Measurements from ENCODE around the gene DYNC1LI2.
"Not testable (repeated sequence)": the region's sequence is repeated elsewhere in the genome, so short reads cannot be mapped to it uniquely, and the experiment has no call there.

The DYNC1LI2 gene

DNA sequence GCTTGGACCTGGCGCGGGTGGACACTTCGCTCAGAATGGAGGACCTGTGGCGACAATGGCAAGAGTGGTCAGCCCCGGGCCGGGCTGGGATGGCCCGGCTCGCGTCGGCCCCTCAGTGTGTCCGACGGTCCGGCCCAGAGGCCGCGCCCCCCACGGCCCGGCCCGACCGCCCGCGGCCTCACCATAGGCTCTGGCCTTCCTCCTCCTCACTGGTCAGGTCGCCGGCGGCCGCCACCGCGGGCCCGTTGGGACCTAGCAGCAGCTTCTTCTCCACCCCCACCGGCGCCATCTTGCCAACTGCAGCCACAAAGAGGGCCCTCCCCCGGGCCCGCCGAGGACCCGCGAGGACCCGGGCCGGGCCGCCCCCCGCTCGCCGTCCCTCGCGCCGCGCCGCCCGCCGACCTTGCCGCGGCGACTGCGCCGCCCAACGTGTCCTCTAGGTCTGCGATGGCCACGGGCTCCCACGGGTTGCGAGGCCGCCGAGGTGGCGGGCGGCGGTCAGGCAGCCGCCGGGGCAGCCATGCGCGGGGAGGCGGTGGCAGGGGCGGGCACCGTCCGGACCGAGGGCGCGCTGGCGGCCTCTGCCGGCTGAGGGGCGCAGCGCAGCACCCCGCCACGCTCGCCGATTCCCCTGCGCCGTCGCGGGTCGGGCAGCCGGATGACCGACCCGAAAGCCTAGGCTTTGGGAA lies at the start of gene DYNC1LI2:
Gene DYNC1LI2 (minus strand): TSS at position 307 of the 689 bp plus-strand sequence. CDS start 18 bp downstream, at position 289.
- DNase-seq, result peak; percentile 82 to 84

DNA sequence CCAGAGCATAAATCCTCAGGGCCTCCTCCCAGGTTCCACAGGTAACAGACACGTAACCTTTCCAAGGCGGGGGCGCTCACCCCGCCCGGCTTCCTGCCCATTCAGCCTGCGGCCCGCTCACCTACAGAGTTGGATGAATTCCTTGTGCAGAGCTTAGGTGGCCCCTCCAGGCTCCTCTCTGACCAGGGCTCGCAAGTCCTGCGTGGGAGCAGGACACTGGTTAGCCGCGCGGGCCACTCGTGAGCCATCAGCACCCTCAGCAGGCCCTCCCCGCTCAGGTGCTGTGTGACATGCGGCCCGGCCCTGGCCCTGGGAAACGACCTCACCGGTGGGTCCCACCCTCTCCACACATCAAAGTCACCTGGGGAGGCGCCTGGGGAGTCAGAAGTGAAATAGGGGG lies 49.4 kb upstream of the DYNC1LI2 start:
- DNase-seq, result no peak

DNA sequence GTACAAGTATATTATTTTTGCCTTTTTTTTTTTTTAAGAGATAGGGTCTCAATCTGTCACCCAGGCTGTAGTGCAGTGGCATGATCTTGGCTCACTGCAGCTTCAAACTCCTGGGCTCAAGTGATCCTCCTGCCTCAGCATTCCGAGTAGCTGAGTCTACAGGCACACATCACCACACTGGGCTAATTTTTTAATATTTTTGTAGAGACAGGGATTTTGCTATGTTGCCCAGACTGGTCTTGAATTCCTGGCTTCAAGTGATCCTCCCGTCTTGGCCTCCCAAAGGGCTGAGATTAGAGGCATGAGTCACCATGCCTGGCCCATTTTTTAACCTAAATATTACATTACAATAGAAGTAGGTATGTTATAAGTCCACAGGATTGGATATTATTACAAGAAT lies 46.8 kb upstream of the DYNC1LI2 start:
- no peak for DNase-seq

DNA sequence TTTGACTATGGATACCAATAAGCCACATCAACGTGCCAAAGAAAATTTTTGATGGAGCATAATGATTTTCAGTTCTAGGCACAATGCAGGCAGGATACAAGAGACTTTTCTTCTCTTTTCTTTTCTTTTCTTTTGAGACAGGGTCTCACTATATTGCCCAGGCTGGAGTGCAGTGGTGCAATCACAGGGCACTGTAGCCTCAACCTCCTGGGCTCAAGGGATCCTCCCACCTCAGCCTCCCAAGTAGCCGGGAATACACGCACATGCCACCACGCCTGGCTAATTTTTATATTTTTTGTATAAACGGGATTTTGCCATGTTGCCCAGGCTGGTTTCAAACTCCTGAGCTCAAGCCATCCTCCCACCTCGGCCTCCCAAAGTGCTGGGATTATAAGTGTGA lies 42.6 kb upstream of the DYNC1LI2 start:
- not testable (repeated sequence) for DNase-seq

DNA sequence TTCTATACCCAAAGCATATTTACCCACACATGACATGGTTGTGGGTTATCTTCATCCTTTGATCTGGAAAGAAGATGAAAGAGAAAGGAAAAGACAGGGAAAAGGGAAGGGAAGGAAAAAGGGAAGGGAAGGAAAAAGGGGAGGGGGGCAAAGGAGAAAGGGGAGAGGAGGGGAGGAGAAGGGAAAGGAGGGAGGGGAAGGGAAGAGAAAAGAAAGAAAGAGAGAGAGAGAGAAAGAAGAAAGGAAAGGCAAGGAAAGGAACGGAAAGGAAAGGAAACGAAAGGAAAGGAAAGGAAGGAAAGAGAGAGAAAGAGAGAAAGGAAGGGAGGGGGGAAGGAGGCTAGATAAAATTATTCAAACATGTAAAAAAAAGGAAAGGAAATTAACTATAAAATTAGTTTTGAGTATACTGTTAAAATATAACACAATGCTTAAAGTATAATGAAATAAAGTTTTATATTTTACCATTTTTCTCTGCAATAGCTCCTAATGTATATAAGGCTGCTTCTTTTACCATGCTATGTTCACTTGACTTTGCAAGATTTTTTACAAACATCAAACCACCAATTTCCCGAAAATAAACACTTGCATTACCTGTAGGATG lies 38.8 kb upstream of the DYNC1LI2 start:
- no peak for DNase-seq

DNA sequence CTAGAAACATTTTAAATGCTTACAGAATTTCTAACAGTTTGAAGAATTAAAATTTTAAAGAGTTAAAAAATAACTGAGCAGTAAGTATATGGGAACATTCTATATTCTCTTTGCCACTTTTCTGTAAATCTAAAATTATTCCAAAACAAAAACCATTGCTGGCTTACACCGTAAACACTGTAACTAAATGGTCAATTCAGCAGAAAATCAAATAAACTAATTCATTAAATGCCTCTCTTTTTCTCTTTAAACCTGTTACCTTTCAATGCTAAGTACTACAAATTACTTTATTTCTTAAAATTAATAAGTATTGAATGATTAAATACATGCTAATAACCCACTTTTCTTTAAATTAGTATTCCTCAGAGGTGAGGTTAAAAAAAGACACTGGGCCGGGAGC lies 36.0 kb upstream of the DYNC1LI2 start:
- no peak for DNase-seq

DNA sequence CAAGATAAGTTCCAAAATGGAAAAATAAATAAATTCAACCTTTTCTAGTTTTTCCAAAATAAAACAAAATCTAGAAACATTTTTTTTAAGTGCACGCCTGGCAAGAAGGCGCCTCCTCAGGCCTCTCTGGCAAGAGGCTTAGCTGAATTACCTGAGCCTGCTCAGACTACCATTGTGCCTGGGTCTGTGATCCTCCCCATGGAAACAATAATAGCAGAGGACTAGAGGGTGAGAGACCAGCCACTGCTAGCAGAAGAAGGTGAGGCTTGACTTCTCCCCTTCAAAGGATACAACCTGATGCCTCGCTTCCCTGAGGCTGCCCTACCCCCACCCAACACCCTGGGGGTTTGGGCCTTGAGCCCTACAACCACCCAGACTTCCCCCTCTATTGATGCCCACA lies 35.1 kb upstream of the DYNC1LI2 start:
- DNase-seq, result no peak

DNA sequence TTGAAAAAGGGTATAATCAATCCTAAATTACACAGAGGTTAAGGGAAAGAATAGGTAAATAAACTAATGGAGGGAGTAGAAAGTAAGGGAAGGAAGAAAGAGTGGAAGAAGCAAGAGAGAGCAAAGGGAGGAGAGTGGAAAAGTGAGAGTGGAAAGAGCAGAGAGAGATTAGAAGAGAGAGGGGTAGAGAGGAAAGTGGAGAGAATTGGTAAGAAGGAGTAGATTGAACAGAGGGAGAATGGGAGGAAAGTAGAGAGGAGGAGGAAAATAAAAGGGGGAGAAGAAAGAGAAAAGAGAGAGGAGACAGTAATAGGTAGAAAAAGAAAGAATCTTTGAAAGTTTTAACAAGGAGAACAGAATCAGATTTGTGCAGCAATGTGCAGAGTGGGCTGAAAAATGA lies 25.0 kb upstream of the DYNC1LI2 start:
- no peak for DNase-seq

DNA sequence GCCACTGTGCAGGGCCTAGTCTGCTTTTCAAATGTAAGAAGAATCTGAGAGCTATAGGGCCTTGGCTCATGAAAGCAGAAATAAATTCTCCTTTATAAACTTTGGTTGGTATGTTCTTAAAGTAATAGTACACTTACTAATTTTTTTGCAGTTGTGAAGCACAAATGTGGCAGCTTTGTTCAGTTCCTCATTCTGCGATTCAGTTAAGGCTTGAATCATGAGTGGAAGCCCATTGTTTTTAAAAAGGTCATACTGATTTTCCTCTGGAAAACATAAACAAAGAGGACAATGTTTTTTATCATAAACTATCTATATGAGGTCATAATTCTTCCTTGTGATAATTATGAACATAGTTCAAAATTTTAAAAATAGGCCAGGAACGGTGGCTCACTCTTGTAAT lies 23.6 kb upstream of the DYNC1LI2 start:
- no peak for DNase-seq

DNA sequence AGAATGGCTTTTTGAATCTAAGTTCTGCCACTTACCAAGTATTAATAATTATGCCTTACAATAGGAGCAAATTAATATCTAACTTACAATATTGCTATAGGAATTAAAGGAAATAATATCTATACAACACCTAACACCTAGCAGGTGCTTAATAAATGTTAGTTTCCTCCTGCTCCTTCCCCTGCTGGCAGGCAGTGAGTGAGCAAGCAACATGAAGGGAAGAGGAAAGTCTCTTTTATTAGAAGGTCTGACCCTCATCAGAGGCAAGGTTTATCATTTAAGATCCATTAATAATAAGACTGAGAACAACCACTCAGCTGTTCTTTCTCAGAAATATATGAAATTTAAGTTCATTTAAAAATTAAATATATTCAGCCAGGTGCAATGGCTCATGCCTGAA lies 6.7 kb upstream of the DYNC1LI2 start:
- no peak for DNase-seq

DNA sequence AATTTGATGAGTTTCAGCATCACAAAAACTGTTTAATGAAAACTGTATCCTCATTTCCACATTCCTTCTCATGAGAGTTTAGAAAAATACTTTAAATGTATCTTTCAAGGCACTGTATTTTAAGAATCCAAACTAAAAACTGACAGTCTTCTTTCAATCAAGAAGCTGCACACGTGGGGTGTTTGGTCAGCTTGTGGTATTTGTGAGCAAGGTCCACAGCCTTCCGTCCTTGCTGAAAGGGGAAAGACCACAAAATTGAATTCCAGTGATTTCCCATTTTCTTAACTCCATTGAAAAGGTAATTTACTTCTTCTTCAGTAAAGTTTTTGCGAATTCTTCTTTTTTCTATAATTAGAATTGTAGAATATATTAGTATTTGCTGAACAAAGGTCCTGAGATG lies 3.4 kb upstream of the DYNC1LI2 start:
- no peak for DNase-seq

DNA sequence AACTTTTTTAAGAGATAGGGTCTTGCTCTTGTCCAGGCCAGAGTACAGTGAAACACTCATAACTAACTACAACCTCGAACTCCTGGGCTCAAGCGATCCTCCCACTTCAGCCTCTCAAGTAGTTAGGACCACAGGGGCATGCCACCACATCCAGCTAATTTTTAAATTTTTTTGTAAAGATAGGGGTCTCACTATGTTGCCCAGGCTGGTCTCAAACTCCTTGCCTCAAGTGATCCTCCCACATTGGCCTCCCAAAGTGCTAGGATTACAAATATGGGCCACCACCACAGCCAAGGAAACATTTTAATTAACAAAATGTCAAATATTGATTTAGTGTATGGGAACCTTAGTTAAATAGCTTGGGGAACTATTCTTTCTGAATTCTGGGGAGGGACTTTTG lies 2.8 kb upstream of the DYNC1LI2 start:
- DNase-seq, result no peak

DNA sequence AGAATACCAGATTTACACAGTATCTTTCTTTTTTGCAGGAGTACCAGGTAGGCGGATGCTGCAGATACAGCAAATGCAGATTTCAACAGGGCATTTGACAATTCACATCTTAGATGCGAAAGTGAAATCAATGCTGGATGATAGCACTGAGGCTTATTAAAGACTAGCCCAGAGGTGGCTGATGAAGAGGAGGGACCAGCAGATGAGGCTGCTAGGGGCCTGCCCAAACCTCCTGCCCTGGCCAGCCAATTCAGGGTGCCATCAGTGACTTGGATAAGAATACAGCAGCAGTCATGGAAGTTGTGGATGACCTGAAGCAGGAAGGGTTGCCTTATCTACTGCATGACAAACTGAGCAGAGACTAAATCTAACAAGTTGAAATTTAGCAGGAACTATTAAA lies 1.5 kb upstream of the DYNC1LI2 start:
- DNase-seq, result no peak

DNA sequence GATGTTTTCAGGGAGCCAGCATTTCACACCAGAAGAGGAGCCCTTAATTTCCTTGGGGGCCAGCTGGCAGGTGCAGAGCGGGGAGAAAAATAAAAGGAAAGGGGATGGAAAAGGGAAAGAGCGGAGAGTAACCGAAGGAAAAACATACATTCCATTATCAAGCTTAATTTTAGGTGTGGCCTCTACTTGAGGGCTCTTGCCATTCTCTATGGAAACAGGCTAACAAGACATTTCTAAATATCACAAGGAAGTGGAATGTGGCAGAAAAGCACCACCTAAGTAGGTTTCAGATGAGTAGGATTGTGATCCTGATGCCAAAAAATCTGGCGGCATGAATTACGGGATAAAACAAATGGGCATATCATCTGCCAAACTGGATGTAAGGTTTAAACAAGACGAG lies 970 bp upstream of the DYNC1LI2 start:
- DNase-seq, result no peak

DNA sequence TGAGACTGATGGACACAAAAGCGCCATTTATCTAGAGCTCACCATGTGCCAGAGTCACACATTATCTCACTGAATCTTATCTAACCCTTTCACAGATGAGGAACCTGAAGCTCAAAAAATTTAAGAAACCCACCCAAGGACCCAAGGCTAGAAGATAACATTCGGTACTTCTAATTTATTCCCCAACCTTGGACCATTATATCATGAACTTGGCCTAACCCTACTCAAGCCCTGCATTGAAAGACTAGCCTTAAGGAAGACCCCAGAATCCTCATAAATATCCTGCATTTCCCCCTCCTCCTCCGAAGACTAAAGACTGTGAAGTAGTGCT lies 548 bp upstream of the DYNC1LI2 start:
- DNase-seq, result no peak

DNA sequence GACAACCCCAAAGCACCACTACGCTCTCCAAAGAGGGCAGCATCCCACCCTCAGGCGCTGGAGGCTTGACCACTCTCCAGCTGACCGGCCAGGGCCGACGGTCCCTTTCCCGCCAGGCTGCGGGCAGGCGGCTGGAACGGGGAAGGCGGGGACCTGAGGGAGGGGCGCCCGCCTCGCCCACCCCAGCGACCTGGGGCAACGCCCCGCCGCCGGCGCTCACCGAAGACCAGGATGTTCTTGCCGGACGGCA lies 431 bp downstream of the DYNC1LI2 start:
- DNase-seq, result no peak

DNA sequence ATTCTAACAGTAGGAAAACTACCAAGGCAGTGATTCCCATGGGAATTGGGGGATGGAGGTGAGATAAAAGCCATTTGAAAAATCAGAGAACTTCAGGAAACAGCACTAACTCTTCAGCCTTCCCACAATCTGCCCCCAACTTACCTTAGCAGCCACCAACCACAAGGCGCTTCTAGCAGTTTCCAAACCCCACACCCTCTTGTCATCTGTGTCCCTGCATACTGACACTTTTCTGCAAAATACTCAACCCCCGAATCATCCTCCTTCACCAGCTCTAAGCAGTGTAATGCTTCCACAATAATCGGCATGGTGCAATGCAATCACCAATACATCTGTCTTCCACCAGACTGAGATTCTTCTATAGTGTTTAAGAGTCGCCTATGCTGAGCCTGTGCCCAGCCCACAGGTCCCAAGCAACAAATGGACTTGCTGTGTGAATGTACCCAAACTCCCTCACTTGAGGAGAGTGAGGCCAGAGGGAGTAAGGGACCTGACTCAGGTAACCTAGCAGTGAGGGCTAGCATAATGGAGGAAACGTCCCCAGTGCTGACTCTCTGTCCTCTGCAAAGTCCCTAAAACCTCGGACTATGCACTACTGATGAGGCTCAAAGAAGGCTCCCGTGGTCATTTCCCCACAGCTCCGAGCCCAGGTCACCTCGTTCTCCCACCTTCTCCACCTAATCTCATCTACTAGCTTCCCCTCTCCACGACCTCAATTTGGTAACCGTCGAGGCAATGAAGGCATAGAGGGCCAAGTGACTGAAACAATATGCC lies 943 bp downstream of the DYNC1LI2 start:
- no peak for DNase-seq

DNA sequence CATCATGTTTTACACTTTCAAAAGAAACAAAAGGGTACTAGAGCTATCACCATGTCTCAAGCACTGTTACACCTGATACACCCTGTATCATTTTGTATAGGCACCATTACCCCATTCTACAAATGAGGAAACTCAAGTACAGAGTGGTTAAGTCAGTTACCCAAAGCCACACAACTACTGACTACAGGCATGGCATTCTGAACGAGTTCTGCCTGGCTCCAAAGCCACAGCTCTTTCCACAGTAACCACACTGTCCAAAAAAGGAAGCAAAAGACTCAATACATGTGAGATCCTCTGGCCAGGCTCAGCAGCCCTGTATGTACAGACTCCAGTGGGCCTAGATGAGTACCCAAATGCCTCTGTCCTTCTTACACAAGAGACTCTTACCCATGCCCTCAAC lies 4.7 kb downstream of the DYNC1LI2 start:
- DNase-seq, result peak; percentile 11 to 21

DNA sequence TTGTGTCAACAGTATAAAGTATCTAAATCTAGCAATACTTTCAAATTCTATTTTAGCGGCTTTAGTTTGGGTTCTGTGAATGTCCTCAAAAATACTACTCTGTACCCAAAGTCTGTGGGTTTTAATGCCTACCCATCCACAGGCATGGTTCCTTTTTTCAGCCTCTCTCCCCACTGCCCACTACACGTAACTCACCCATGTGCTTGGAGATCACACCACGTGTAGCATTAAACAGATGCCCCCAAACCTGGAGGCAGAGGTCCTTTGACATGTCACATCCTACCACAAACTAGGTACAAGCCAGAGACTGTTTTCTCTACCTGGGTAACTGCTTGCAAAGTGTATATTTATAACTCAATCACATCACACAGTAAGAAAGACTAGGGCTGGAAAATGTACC lies 5.4 kb downstream of the DYNC1LI2 start:
- no peak for DNase-seq

DNA sequence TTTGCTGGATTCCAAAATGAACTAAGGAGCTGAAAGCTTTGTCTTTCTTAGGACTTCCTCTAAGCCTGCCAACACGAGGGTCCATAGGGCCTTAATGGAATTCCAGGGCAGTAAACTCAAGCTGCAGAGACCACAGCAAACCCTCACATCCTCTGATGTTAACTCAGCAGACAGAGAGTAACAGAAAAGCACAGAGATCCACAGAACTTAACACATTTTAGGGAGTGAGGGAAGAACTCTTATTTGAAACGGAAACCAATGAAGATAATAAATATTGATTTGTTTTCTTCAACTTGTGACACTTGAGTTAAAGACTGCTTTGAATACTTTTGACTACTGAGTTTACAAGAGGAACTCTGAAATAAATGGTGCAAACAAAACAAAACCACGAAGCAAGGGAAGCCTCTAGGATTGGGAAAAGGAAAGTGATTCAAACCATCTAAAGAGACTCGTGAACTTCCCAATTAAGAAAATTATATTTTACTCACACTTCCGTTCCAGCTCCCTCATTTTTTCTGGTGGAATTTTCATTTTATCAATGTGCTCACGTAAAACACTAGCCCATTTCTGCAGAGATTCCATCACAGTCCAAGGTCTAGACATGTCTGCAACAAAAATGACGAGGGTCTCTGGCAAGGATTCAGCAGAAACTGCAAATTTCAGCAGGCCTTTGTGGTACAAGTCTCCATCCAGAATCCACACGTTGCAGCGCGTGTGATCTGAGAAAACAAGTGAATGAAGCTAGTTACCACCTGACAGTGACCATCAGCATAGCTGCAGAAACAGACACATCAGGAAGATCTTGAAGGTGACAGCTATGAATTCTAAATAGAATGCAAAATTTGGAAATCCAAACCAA lies 9.2 kb downstream of the DYNC1LI2 start:
- DNase-seq, result no peak

DNA sequence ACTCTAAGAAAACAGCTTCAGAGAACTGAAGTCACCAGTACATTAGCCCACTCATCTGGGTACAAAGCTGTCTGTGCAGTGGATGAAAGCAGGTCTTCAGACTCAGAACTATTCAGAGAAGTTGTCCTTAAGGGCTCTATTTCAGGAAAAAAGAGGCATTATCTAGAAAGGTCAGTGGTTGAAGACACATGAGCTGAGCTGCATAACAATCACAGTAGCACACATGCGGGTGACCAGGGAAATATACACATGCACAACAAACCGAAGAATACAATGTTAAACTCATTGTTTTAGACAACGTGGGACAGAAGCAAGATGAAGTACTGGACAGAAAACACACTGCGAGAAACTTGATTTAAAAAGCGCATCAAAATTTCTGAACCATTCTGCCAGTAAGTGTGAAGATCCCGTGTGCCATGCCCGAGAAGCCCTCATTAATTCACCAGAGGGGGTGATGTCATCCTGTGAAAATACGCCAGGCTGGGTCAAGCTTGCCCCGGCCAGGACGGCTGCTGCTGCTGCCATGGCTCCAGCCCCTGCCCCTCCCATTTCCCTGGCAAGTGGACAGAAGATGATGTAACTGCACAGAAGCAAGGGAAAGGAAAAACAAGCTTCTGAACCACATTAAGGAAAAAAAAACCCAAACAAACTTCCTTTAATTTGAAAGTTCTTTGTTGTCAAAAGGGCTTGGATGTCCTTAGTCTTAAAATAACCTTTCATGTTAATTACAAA lies 10.1 kb downstream of the DYNC1LI2 start:
- DNase-seq, result no peak

DNA sequence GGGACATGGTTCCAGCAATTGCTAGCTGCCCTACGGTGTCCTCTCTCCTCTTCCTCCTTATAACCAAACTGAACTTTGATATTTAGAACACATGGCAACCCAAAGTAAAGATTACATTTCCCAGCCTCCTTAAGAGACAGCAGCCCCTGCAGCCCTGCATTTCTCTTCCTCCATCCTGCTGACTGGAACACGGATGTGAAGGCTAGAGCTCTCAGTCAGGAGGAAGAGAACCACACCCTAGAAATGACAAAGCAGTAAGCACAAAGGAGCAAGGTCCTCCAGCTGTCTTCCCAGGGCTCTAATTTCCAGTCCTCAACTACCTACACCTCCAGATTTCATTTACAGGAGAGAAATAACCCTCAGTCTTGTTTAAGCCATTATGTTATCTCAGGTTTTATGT lies 10.9 kb downstream of the DYNC1LI2 start:
- no peak for DNase-seq

DNA sequence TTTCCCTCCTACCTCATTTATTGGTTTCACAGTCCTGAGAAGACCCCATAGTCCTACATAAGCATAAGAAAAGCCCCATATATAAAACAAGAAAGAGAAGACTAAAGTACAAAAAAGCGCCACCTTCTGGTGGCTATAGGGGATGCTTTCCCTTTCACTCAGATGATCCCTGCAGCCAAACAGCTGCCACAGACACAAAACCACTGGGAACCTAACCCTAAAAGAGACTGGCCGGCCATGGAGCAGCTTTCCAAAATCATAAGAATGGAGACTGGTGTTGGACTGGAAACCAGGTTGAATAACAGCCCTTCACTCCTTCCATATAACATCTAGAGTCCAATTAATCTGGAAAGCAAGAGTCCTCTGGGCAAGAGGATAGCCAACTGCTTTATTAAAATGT lies 11.4 kb downstream of the DYNC1LI2 start:
- peak; percentile 24 to 43 for DNase-seq

All from CD4-positive, alpha-beta T cell treated with Interleukin-4 for 1 hour (primary cell).